ENCODE results near the gene FBLIM1.

Gene FBLIM1

DNA sequence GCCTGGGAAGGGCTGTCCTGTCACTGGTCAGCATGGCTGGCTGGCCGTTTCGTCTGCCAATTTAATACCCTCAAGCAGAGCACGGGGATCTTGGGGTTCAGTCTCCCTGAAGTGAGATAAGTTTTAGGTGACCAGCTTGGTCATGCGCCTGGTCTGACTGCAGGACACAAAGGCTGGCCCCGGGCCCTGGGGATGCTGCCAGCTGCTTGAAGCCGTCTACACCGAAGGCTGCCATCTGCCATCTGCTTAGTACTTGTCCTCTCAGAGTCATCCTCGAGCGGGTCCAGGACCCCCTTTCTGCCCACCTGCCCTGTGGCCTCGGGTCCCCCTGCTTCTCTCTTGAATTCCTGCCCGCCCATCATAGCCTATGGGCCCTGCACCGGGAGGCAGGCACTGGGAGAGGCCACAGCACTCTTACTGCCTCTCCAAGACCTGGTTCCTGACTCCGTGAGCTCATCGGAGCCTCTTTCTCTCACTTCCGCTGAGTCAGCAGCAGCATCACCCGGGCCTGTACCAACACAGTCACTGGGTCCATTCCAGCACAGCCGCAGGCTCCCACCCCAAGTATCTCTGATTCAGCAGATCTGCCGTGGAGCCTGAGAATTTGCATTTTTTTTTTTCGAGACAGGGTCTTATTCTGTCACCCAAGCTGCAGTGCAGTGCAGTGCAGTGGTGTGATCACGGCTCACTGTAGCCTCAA, 7.0 kb downstream of the FBLIM1 start:
- no peak overlapping the region for H2AFZ ChIP-seq (ENCODE audit: low read length)
- H2BK120ac ChIP-seq (ENCODE audit: low read depth, low read length) = no peak overlapping the region
- peak overlapping the region; percentile 39 for H2BK5ac ChIP-seq (ENCODE audit: low read length)
- H2BK15ac ChIP-seq (ENCODE audit: low read length) = no peak overlapping the region
- no peak overlapping the region for H3K9ac ChIP-seq (ENCODE audit: low read depth, low read length, poor library complexity)
- H3K14ac ChIP-seq (ENCODE audit: low read length) = no peak overlapping the region
- WGBS, 2 donors (ENCODE audit: extremely low coverage in 2 of 2, insufficient read length in 2 of 2, insufficient replicate concordance in 1 of 2) = no CpG with 5 or more reads among the region's 20 CpGs
- no peak overlapping the region for H4K8ac ChIP-seq (ENCODE audit: low read depth, low read length)
- no peak overlapping the region for H3K4me2 ChIP-seq (ENCODE audit: insufficient read depth, low read length, poor library complexity, severe bottlenecking)
- no peak overlapping the region for H3K27ac ChIP-seq (replicated peaks; ENCODE audit: low read length)
- H2BK12ac ChIP-seq (ENCODE audit: low read length) = no peak overlapping the region
- no peaks in the 10 kb centered on the region for H3K27me3 ChIP-seq (ENCODE audit: control insufficient read depth in 3 of 3, insufficient read depth in 3 of 3, low read depth in 1 of 3, low read length in 3 of 3)
- H3K4me3 ChIP-seq (ENCODE audit: low read length in 2 of 2) = no peak overlapping the region
- DNase-seq (ENCODE audit: low spot score) = no peak
- H3K23ac ChIP-seq (ENCODE audit: low read depth, low read length, poor library complexity) = no peak overlapping the region
- no peak overlapping the region for H2AK5ac ChIP-seq (ENCODE audit: low read depth, low read length)
- peaks cover 3 to 5% of the 10 kb centered on the region in 2 donors for H3K4me1 ChIP-seq (ENCODE audit: control insufficient read depth in 2 of 2, insufficient read depth in 1 of 2, low read depth in 1 of 2, low read length in 2 of 2)
- H3K9me3 ChIP-seq (replicated peaks in 1 of 2; ENCODE audit: control insufficient read depth in 2 of 2, insufficient read depth in 1 of 2, low read depth in 1 of 2, low read length in 2 of 2) = no peaks in the 10 kb centered on the region
- peaks cover 4% of the 10 kb centered on the region for H3K79me1 ChIP-seq (ENCODE audit: low read depth, low read length)
- H3K18ac ChIP-seq (ENCODE audit: low read length) = peak overlapping the region; percentile 66
- no peak overlapping the region for H3K4ac ChIP-seq (ENCODE audit: low read length)
- no peak overlapping the region for H4K91ac ChIP-seq (ENCODE audit: low read depth, low read length, poor library complexity)
- peaks cover 16 to 36% of the 10 kb centered on the region in 2 donors for H3K36me3 ChIP-seq (replicated peaks in 1 of 2; ENCODE audit: control insufficient read depth in 2 of 2, insufficient read depth in 2 of 2, low read length in 2 of 2)

DNA sequence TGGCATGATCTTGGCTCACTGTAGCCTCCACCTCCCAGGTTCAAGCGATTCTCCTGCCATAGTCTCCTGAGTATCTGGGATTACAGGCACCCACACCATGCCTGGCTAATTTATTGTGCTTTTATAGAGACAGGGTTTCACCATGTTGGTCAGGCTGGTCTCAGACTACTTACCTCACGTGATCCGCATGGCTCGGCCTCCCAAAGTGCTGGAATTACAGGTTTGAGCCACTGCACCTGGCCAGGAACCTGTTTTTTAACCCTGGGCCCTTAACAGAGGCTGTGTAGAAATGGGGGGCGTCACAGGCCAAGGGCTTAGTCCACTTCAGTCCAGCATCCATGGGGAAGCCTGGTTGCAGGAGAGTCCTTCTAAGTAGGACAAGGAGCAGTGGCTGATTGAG, 9.3 kb downstream of the FBLIM1 start:
- no peak overlapping the region for H3K14ac ChIP-seq (ENCODE audit: low read length)
- no peaks in the 10 kb centered on the region for H3K4me1 ChIP-seq (ENCODE audit: control insufficient read depth in 2 of 2, insufficient read depth in 1 of 2, low read depth in 1 of 2, low read length in 2 of 2)
- no peak overlapping the region for H3K18ac ChIP-seq (ENCODE audit: low read length)
- no peak overlapping the region for H2AFZ ChIP-seq (ENCODE audit: low read length)
- no CpG with 5 or more reads among the region's 5 CpGs for WGBS, 2 donors (ENCODE audit: extremely low coverage in 2 of 2, insufficient read length in 2 of 2, insufficient replicate concordance in 1 of 2)
- no peak overlapping the region for H3K9ac ChIP-seq (ENCODE audit: low read depth, low read length, poor library complexity)
- no peak for DNase-seq (ENCODE audit: low spot score)
- no peak overlapping the region for H3K4ac ChIP-seq (ENCODE audit: low read length)
- no peak overlapping the region for H2BK120ac ChIP-seq (ENCODE audit: low read depth, low read length)
- no peaks in the 10 kb centered on the region for H3K27me3 ChIP-seq (ENCODE audit: control insufficient read depth in 3 of 3, insufficient read depth in 3 of 3, low read depth in 1 of 3, low read length in 3 of 3)
- no peak overlapping the region for H4K8ac ChIP-seq (ENCODE audit: low read depth, low read length)
- H4K91ac ChIP-seq (ENCODE audit: low read depth, low read length, poor library complexity) = no peak overlapping the region
- no peak overlapping the region for H2AK5ac ChIP-seq (ENCODE audit: low read depth, low read length)
- H3K4me3 ChIP-seq (ENCODE audit: low read length in 2 of 2) = no peak overlapping the region
- no peak overlapping the region for H3K23ac ChIP-seq (ENCODE audit: low read depth, low read length, poor library complexity)
- no peak overlapping the region for H3K27ac ChIP-seq (replicated peaks; ENCODE audit: low read length)
- H2BK12ac ChIP-seq (ENCODE audit: low read length) = no peak overlapping the region
- peaks cover 21 to 51% of the 10 kb centered on the region in 2 donors for H3K36me3 ChIP-seq (replicated peaks in 1 of 2; ENCODE audit: control insufficient read depth in 2 of 2, insufficient read depth in 2 of 2, low read length in 2 of 2)
- H3K9me3 ChIP-seq (replicated peaks in 1 of 2; ENCODE audit: control insufficient read depth in 2 of 2, insufficient read depth in 1 of 2, low read depth in 1 of 2, low read length in 2 of 2) = no peaks in the 10 kb centered on the region
- H2BK15ac ChIP-seq (ENCODE audit: low read length) = no peak overlapping the region
- H3K4me2 ChIP-seq (ENCODE audit: insufficient read depth, low read length, poor library complexity, severe bottlenecking) = no peak overlapping the region
- peaks cover 2% of the 10 kb centered on the region for H3K79me1 ChIP-seq (ENCODE audit: low read depth, low read length)
- no peak overlapping the region for H2BK5ac ChIP-seq (ENCODE audit: low read length)

DNA sequence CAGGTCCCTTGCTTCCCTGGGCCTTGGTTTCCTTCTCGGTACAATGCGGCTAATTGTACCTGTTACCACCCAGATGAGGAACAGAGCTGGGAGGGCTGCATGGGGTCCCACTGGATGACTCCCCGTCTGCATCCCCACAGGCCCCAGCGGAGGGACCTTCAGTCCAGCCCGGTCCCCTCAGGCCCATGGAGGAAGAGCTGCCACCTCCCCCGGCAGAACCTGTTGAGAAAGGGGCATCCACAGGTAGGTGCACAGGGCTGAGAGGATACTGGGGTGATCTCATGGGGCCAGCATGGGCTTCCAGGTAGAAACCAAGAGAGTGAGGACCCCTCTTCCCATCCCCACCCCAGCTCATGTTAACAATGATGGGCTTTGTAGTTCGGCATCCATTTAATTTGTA, 9.8 kb downstream of the FBLIM1 start:
- no peak overlapping the region for H3K27ac ChIP-seq (replicated peaks; ENCODE audit: low read length)

DNA sequence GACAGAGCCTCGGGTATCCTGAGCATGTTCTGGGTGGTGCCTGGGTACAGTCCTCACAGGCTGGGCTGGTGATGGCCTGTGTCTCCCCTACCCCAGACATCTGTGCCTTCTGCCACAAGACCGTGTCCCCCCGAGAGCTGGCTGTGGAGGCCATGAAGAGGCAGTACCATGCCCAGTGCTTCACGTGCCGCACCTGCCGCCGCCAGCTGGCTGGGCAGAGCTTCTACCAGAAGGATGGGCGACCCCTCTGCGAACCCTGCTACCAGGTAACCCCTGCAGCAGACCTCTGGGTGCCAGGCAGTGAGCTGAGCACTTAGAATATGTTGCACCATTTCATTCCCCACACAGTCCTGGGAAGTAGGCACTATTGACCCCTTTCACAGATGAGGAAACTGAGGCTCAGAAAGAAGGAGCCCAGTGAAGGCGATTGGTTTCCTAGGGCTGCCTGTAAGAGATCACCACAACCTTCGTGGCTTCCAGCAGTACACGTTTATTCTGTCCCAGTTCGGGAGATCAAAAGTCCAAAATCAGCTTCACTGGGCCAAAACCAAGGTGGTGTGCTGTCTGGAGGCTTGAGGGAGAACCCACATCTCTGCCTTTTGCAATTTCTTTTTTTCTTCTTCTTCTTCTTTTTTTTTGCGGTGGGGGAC, 11.8 kb downstream of the FBLIM1 start:
- Histone ChIP-seq H3K18ac (ENCODE audit: low read length) (peak overlapping the region; percentile 85), H3K27ac (replicated peaks; ENCODE audit: low read length) (no peak overlapping the region), H2BK12ac (ENCODE audit: low read length) (no peak overlapping the region), H3K23ac (ENCODE audit: low read depth, low read length, poor library complexity) (peak overlapping the region; percentile 91), H4K91ac (ENCODE audit: low read depth, low read length, poor library complexity) (no peak overlapping the region), H3K36me3 (replicated peaks in 1 of 2; ENCODE audit: control insufficient read depth in 2 of 2, insufficient read depth in 2 of 2, low read length in 2 of 2) (peaks cover 25 to 53% of the 10 kb centered on the region in 2 donors), H3K27me3 (ENCODE audit: control insufficient read depth in 3 of 3, insufficient read depth in 3 of 3, low read depth in 1 of 3, low read length in 3 of 3) (no peaks in the 10 kb centered on the region), H3K4me3 (ENCODE audit: low read length in 2 of 2) (peak overlapping the region in 1 of 2 donors; percentile 11), H2BK15ac (ENCODE audit: low read length) (no peak overlapping the region), H2BK120ac (ENCODE audit: low read depth, low read length) (no peak overlapping the region), H2BK5ac (ENCODE audit: low read length) (peak overlapping the region; percentile 39), H3K9ac (ENCODE audit: low read depth, low read length, poor library complexity) (no peak overlapping the region), H2AK5ac (ENCODE audit: low read depth, low read length) (no peak overlapping the region), H3K4me1 (ENCODE audit: control insufficient read depth in 2 of 2, insufficient read depth in 1 of 2, low read depth in 1 of 2, low read length in 2 of 2) (no peaks in the 10 kb centered on the region), H3K14ac (ENCODE audit: low read length) (no peak overlapping the region), H4K8ac (ENCODE audit: low read depth, low read length) (no peak overlapping the region), H3K4me2 (ENCODE audit: insufficient read depth, low read length, poor library complexity, severe bottlenecking) (no peak overlapping the region), H3K79me1 (ENCODE audit: low read depth, low read length) (no peaks in the 10 kb centered on the region), H3K4ac (ENCODE audit: low read length) (no peak overlapping the region), H2AFZ (ENCODE audit: low read length) (no peak overlapping the region), H3K9me3 (replicated peaks in 1 of 2; ENCODE audit: control insufficient read depth in 2 of 2, insufficient read depth in 1 of 2, low read depth in 1 of 2, low read length in 2 of 2) (peaks cover 0 to 2% of the 10 kb centered on the region in 2 donors)
- no peak for DNase-seq (ENCODE audit: low spot score)
- WGBS, 2 donors (ENCODE audit: extremely low coverage in 2 of 2, insufficient read length in 2 of 2, insufficient replicate concordance in 1 of 2) = no CpG with 5 or more reads among the region's 14 CpGs

More for the DNA sequence above, 9.8 kb downstream of the FBLIM1 start:
- Histone ChIP-seq H4K91ac (ENCODE audit: low read depth, low read length, poor library complexity) (no peak overlapping the region), H2BK120ac (ENCODE audit: low read depth, low read length) (no peak overlapping the region), H3K4me3 (ENCODE audit: low read length in 2 of 2) (no peak overlapping the region), H3K36me3 (replicated peaks in 1 of 2; ENCODE audit: control insufficient read depth in 2 of 2, insufficient read depth in 2 of 2, low read length in 2 of 2) (peaks cover 21 to 52% of the 10 kb centered on the region in 2 donors), H3K9me3 (replicated peaks in 1 of 2; ENCODE audit: control insufficient read depth in 2 of 2, insufficient read depth in 1 of 2, low read depth in 1 of 2, low read length in 2 of 2) (no peaks in the 10 kb centered on the region), H2BK5ac (ENCODE audit: low read length) (no peak overlapping the region), H3K9ac (ENCODE audit: low read depth, low read length, poor library complexity) (no peak overlapping the region), H2BK15ac (ENCODE audit: low read length) (no peak overlapping the region), H2BK12ac (ENCODE audit: low read length) (no peak overlapping the region), H2AFZ (ENCODE audit: low read length) (no peak overlapping the region), H3K27me3 (ENCODE audit: control insufficient read depth in 3 of 3, insufficient read depth in 3 of 3, low read depth in 1 of 3, low read length in 3 of 3) (no peaks in the 10 kb centered on the region), H3K14ac (ENCODE audit: low read length) (peak overlapping the region; percentile 17), H3K18ac (ENCODE audit: low read length) (peak overlapping the region; percentile 38), H3K79me1 (ENCODE audit: low read depth, low read length) (peaks cover 2% of the 10 kb centered on the region), H2AK5ac (ENCODE audit: low read depth, low read length) (no peak overlapping the region), H3K4me1 (ENCODE audit: control insufficient read depth in 2 of 2, insufficient read depth in 1 of 2, low read depth in 1 of 2, low read length in 2 of 2) (no peaks in the 10 kb centered on the region), H4K8ac (ENCODE audit: low read depth, low read length) (no peak overlapping the region), H3K23ac (ENCODE audit: low read depth, low read length, poor library complexity) (no peak overlapping the region), H3K4ac (ENCODE audit: low read length) (no peak overlapping the region), H3K4me2 (ENCODE audit: insufficient read depth, low read length, poor library complexity, severe bottlenecking) (no peak overlapping the region)
- WGBS, 2 donors (ENCODE audit: extremely low coverage in 2 of 2, insufficient read length in 2 of 2, insufficient replicate concordance in 1 of 2) = no CpG with 5 or more reads among the region's 7 CpGs
- no peak for DNase-seq (ENCODE audit: low spot score)
